ENCODE results near the gene SPRR1B.
"Not testable (repeated sequence)": the region's sequence is repeated elsewhere in the genome, so short reads cannot be mapped to it uniquely, and the experiment has no call there.

Gene SPRR1B, protein sequence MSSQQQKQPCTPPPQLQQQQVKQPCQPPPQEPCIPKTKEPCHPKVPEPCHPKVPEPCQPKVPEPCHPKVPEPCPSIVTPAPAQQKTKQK

DNA sequence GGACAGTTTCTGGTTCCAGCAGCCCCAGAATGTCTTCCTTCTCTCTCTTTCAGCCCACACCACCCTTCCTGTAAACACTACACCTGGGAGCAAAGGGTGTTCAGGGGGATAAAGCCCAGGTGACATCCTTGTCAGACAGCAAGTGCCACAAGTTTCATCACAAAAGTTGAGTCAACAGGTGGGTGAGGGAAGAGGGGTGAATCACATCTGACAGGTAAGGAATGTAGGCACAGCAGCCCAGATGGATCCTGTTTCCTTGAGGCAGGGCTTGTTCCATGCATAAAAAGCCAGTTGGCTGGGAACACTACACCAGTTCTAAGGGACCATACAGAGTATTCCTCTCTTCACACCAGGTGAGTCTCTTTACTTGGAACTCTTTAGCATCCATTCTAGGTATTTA, at the start of gene SPRR1B:
Gene SPRR1B, plus strand, starts transcription at position 309 of the 400 bp plus-strand sequence. CDS start 1,143 bp downstream, outside the sequence.
- DNase-seq (ENCODE audit: low read depth): no peak

DNA sequence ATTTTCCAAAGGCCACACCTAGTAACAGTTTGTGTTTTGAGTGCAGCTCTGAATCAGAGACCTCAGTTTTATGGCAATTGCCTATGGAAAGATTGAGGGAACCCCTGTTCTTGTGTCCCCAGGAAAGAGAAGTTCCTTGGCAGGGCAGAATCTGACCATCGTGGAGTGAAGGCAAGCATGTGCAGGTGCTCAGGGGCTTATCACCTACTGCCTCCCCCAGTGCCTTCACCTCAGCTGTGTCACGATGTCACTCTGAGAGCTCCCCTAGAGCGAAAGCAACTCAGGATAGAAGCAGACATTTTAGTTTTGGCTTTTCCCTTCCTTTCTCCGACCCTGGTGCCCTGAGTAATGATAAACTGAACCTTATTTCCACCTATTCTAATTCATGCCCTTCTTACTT, 48.9 kb upstream of the SPRR1B start:
- no peak for DNase-seq (ENCODE audit: low read depth)

DNA sequence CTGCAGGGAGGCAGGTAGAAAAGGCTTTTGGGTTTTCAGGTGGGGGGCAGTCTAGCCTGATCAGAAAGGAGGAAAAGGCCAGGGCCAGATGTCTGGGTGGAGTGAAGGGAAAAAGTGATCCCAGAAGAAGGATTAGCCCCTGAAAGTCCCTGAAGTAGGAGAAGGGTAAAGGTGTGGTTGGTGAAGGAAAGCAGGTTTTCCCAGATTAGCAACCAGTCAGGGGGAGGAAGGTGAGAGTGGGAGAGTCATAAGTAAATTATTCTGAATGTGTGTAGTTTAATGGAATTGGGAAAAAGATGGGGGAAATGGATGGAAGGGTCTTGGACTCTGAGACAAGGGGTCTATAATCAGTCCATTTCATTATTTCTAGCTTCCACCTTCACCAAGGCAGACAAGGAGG, 47.8 kb upstream of the SPRR1B start:
- DNase-seq (ENCODE audit: low read depth): no peak

DNA sequence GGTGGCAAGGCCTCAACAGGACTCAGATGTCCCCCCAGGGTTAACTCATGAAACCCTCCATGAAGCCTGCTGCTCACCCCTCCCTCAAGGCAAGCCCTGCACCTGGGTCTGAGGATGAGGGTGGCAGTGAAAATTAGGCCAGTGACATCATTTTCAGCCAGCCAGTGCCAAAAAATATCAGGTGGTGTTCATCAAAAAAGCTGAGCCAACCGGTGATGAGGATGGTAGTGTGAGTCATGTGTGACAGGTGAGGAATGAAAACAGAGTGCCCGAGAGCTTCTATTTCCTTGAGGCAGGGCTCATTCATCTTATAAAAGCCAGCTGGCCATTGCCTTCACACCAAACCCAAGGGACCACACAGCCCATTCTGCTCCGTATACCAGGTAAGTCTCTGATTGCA, 47.3 kb upstream of the SPRR1B start, which contains the start of gene SPRR1A:
Gene SPRR1A, plus strand, starts transcription at position 339 of the 400 bp plus-strand sequence. CDS start 1,150 bp downstream, outside the sequence.
- DNase-seq (ENCODE audit: low read depth): no peak

DNA sequence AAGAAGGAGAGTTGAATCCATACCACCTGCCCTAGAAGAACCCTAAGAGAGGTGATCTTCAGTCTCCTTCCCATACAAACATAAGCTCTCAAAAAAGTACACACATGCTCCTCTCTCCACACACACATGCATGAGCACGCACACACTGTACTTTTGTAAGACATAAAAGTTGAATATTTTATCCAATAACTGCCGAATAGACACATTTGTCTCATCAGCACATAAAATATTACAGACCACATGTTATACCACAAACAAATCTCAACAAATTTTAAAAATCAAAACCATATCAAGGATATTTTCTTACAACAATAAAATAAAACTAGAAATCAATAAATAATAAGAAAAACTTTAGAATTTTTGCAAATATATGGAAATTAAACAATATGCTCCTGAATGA, 44.4 kb upstream of the SPRR1B start:
- DNase-seq (ENCODE audit: low read depth): no peak

DNA sequence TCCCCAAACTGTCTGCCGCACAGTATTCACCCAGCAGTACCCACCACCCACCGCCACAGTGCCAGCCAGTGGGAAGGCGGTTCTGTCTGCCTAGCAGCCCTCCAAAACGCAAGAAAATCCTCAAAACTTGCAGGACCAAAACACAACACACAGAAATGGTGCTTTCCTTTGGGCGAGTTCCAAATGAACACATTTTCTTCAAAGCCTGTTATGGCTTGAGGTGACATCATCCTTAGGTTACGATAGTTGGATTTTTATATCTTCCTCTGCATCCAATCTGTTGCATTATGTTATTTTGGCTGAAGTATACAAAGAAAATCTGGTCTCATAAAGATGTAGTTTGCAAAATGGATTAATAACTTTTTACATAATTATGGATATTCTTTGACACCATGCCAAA, 37.8 kb upstream of the SPRR1B start:
- no peak for DNase-seq (ENCODE audit: low read depth)

DNA sequence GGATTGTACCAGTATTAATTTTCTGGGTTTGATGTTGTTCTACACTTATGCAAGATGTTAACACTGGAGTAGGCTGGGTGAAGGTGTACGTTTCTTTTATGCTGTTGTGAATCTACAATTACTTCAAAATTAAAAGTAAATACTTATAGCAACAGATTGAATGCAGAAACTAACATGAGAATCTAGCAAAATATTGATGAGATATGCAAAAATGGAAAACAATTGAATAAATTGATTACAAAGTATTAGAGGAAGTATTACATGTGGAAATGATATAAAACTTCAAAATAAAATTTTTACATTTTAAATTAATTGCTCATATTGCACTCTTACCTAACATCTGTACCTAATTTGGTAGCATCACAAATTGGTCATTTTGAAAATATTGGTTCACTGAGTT, 35.2 kb upstream of the SPRR1B start:
- DNase-seq (ENCODE audit: low read depth): no peak

DNA sequence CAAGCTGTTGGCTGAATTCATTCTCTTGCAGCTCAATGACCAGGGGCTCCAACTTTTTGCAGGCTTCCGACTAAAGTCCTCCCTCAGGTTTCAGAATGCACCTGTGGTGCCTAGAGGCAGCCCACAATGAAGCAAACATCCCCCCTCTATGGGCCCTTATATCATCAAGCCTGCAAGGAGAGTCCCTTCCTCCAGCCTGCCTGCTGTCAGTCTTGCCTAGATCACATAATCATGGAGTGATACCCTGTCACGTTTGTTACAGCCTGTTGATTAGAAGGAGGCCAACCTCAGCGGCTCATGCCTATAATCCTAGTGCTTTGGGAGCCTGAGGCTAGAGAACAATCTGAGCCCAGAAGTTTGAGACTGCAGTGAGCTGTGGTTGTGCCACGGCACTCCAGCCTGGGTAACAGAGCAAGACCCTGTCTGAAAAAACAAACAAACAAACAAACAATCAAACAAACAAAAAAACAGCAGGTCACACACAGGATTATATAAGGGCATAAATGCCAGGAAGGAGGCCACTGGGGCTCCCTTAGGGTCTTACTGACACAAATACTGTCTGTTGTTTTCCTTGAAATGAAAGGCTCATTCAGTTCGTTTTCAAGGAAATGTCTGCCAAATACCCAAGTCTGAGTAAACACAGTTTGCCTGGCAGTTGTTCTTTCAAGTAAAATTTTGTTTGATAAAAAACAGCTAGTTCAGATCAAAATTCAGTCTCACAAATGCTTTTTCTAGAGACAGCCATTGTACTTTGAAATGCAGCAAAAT, 34.2 kb upstream of the SPRR1B start:
- DNase-seq (ENCODE audit: low read depth): no peak

DNA sequence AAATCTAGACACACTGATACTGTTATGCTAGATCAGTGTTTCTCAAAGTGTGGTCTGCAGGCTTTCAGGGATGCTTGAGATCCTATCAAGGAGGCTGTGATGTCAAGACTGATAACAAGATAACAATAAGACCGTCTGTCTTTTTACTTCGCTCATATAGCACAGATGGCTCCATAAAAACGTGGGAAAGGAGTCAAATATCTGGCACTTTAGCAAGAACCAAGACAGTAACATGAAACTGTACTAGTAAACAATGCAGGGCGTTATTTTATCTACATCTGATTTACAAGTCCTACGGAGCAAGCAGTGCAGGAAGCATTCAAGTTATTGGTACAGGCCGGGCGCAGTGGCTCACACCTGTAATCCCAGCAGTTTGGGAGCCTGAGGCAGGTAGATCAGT, 33.1 kb upstream of the SPRR1B start:
- no peak for DNase-seq (ENCODE audit: low read depth)

DNA sequence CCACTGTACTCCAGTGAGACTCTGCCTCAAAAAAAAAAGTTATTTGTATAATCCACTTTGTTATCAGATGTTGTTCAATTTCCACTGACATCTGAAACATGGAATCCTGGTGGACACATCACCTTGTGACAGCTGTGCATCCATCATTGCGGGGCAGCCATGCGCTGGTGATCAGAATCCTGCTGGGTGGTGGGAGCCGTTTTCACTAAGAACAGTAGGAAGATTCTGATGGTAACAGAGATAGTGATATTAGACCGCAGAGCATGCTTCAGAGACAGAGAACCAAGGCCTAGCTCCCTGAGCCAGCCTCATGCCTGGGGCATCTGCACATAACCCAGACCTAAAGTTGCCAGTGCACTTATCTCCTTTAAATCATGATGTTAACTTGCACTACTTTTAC, 32.5 kb upstream of the SPRR1B start:
- DNase-seq (ENCODE audit: low read depth): no peak

DNA sequence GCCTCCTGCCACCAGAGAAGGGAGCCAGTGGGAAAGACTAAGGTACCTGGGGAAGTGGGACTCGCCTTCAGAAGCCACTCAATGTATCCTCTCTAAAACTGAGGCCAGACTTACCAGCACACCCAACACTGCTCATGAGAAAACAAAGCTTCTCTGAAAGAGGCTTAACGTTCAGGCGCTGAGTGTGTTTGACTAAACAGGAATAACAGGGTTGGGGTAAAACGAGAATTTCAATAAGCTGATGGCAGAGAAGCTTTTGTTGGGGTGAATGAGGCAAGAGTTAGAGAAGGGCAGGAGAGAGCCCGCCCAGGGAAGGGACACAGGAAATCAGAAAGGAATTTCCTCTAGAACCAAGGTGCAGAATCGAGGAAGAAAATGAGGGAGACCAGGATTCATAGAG, 31.2 kb upstream of the SPRR1B start:
- no peak for DNase-seq (ENCODE audit: low read depth)

DNA sequence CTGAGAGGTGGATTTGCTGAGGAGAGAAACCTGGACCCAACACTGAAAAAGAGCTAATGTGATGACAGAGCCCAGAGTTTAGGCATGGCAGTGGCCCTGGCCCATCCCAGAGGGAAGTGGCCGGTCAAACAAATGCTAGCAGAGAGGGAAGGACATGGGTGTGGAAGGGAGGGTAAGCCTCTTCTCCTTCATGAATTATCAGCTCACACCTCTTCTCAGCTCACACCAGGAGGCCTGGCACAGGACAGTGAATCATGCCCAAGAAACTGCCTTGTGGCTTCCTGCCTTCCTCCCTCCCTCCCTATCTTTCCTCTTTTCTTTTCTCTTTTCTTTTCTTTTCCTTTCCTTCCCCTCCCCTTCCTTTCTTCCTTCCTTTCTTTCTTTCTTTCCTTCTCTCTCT, 30.7 kb upstream of the SPRR1B start:
- DNase-seq (ENCODE audit: low read depth): no peak

DNA sequence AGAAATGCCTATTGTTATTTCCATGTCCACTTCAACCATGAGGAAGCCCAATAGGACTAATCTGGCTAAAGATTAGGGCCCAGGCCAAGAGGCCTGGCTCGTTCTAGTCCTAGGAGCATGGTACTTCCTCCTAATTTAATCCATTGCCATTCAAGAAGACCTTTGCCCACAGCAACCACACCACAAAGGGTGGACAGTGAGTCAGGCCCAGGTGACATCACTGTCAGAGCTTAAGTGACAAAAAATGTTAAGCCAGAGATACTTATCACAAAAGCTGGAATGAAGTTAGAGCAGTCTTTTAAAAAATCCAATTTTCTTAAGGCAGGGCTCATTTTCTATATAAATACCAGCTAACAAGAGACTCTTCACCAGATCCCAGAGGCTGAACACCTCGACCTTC, 29.6 kb upstream of the SPRR1B start, which contains the start of gene SPRR3:
Gene SPRR3, plus strand, starts transcription at position 368 of the 400 bp plus-strand sequence. CDS start 1,272 bp downstream, outside the sequence.
- DNase-seq (ENCODE audit: low read depth): no peak

DNA sequence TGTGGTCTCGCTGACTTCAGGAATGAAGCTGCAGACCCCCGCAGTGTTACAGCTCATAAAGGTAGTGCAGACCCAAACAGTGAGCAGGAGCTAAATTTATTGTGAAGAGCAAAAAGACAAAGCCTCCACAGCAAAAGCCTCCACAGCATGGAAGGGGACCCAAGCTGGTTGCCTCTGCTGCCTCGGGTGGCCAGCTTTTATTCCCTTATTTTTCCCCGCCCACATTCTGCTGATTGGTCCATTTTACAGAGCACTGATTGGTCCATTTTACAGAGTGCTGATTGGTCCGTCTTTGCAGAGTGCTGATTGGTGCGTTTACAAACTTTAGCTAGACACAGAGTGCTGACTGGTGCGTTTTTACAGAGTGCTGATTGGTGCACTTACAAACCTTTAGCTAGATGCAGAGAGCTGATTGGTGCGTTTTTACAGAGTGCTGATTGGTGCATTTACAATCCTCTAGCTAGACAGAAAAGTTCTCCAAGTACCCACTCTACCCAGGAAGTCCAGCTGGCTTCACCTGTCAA, 19.7 kb upstream of the SPRR1B start:
- DNase-seq (ENCODE audit: low read depth): not testable (repeated sequence)

DNA sequence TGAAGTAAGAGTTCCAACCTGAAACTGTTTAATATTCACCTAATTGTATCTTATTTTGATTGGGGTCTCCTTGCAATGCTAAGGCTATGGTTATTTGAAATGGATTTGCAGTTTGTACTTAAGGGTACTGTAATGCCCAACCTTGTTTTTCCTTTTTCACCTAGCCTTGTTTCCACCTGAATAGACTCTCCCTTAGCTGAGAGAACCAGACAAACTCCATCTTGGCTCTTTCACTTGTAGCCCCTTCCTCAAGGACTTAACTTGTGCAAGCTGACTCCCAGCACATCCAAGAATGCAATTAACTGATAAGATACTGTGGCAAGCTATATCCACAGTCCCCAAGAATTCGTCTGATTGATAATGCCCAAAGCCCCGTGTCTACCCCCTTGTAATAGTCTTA, 9.2 kb upstream of the SPRR1B start:
- not testable (repeated sequence) for DNase-seq (ENCODE audit: low read depth)

DNA sequence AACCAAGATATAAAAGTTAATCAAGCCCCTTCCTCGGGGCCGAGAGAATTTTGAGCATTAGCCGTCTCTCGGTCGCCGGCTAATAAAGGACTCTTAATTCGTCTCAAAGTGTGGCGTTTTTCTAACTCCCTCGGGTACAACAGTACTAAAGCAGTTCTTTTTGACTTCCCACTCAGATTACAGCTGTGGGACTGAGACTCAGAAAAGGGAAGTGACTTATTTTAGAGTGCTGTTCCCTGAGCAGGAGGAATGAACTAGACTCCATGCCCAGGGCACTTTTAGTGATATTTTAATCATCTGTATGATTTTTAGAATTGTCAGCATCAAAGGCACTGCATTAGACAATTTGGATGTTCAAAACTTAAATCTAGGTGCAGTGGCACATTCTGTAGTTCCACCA, 8.7 kb upstream of the SPRR1B start:
- DNase-seq (ENCODE audit: low read depth): not testable (repeated sequence)

DNA sequence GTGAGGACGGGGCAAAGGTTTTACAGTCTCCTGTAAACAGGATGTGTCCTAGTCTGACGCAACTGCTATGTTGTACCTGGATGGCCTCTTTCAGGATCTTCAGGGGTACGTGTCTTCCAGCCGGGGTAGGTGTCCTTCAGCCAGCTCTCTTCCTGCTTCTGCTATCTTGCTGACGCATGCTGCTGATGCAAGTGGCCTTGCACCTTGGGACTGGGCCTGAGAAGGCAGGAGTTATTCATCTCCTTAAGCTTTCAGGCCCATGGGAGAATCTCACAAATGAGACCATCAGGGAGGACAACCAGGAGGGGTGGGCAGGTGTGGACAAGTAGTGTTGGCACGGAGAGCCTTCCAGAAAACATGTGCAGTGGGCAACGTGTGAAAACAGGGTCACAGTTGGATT, 7.9 kb upstream of the SPRR1B start:
- no peak for DNase-seq (ENCODE audit: low read depth)

DNA sequence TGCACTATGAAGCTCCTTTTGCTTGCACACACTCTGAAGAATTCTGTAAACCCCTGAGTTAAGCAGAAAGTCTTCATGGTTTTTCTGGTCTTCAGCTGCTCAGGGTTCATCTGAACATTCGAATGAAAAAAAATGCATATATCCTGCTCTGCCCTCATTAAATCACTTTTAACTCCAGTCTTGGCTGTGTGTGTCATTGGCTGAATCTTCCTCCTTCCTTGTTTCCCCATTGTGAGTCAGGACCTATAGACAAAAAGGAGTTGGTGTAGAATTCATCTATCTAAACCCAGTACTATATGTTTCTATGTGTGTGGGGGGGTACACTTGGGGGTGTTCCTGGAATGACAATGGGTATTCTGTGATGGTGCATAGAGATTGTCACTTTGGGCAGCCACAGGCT, 6.6 kb upstream of the SPRR1B start:
- DNase-seq (ENCODE audit: low read depth): no peak

DNA sequence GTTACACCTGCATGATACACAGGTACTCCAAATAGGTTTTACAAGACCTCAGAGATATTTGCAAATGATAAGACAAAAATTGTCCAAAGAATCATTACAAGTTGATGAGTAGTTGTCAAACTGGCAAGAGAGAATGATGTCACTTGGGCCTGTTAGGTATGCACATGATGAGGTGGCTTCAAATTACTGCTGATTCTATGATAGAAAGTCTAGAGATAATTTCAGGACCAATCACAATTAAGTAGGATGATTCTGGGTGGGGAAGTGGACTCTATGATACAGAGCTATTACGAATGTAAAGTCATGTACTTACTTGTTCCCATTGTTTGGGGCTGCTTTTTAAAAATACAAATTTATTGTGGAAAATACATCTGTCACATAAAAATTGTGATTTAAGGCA, 5.2 kb upstream of the SPRR1B start:
- no peak for DNase-seq (ENCODE audit: low read depth)

DNA sequence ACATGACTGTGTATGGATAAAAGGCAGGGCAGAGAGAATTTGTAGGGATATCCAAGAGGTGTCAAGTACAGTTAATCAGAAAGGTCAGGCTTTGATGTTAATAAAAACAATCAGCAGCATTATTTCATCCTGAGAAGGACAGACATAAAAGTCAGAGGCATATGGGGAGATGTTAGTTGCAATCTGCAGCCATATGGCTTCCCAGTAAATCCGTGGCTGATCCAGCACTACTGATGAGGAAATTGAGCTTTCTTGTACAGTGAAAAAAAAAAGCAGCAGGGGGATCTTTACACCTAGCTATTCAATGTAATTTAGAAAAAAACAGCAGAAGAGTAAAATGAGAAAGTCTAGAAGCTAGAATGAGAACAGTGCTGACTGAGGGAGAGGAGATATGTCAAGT, 2.2 kb upstream of the SPRR1B start:
- DNase-seq (ENCODE audit: low read depth): no peak

DNA sequence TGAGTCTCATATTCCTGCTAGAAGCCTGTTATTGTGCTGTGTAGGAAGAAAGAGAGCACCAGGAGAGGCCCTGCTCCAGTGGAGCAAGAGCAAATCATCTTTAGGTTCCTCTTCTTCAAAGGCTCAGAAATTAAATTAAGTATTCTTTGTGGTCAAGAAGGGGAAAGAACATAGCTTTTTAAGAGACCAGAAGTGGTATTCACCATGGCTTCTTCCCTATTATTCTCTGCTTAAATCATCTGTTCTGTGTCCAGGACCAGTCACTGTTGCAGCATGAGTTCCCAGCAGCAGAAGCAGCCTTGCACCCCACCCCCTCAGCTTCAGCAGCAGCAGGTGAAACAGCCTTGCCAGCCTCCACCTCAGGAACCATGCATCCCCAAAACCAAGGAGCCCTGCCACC, 1.1 kb downstream of the SPRR1B start:
- DNase-seq (ENCODE audit: low read depth): no peak

DNA sequence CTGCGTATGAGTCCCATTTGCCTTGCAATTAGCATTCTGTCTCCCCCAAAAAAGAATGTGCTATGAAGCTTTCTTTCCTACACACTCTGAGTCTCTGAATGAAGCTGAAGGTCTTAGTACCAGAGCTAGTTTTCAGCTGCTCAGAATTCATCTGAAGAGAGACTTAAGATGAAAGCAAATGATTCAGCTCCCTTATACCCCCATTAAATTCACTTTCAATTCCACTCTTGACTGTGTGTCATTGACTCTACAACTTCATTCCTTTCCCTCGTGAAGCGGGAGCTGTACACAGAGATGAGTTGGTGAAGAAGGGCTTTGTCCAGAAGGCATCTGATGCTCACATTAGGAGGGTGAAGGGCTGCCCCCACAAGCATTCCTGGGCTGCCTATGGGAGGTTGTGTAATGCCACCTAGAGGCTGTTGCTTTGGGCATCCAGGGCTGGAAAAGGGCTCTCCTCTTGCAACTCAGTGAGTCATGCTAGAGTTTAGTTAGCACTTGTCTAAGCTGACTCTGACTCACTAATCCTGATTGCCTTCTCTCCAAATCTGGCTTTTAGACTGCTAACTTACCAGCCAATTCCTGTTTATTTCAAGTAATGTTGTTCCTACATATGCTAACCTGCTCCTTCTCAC, 1.8 kb downstream of the SPRR1B start:
- DNase-seq (ENCODE audit: low read depth): peak; percentile 76

DNA sequence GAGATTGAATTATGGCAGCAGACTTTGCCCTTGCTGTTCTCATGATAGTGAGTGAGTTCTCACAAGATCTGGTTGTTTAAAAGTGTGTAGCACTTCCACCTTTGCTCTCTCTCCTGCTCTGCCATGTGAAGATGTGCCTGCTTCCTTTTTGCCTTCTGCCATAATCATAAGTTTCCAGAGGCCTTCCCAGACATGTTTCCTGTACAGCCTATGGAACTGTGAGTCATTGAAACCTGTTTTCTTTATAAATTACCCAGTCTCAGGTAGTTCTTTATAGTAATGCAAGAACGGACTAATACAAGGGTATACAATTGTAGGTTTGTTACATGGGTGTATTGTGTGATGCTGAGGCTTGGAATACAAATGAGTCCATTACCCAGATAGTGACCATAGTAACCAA, 4.2 kb downstream of the SPRR1B start:
- DNase-seq (ENCODE audit: low read depth): no peak

All from HS-27A (cell line).